Mammary epithelial cell (primary cell): ENCODE measurements around the gene LOX.

Source experiments
- CTCF ChIP-seq, 2 donors: IDR thresholded peaks in 1 of 2; conservative IDR thresholded peaks in 1 of 2; 2 replicates each; pipeline ENCODE4 v1.5.1; 2011 to 2012; ENCODE audit warnings: inconsistent platforms in 2 of 2, low read length in 2 of 2, mild to moderate bottlenecking in 2 of 2, control low read depth in 1 of 2, low read depth in 1 of 2; ENCODE audit not compliant: insufficient read depth in 1 of 2; ENCODE audit errors: extremely low read depth in 1 of 2
- EZH2 ChIP-seq: IDR thresholded peaks from 2 replicates; pipeline ENCODE4 v1.6.1; 2012; ENCODE audit warnings: low read length, inconsistent platforms, borderline replicate concordance

- TF ChIP-seq CTCF (conservative IDR thresholded peaks at IDR 0.05 in 1 of 2, IDR thresholded peaks at IDR 0.05 in 1 of 2; ENCODE audit: extremely low read depth in 1 of 2, insufficient read depth in 1 of 2, low read depth in 1 of 2, low read length in 2 of 2): no peak
- TF ChIP-seq EZH2: no peak
These were observed 32.9 kb upstream of the LOX start for GRCh38 chr5:122110987-122111386.
